K562 (cell line): ENCODE results near the gene ANGEL2. TPM values are rescaled to one million over a fixed set of nuclear protein-coding genes. Genes with fewer than 3 reads are reported as not detected.
A peak's percentile ranks its signal among the peaks of the same experiment; 100 is the strongest.

Source experiments
- ADNP ChIP-seq: fragments of 200-800 bp; sonication (Bioruptor generic); IDR thresholded peaks from 2 replicates; pipeline ENCODE4 v1.6.1; 2016; ENCODE audit warnings: missing genetic modification characterization, missing compliant biosample characterization
- AFF1 ChIP-seq, 2 experiments: fragments of 450-650 bp; IDR thresholded peaks; 2 replicates each; pipeline ENCODE4 v1.6.1; 2018; ENCODE audit warnings: mild to moderate bottlenecking in 2 of 2, low read depth in 1 of 2; ENCODE audit not compliant: partially characterized antibody in 2 of 2
- ARID1B ChIP-seq: fragments of 450-650 bp; IDR thresholded peaks from 2 replicates; pipeline ENCODE4 v1.6.1; 2016; ENCODE audit warnings: antibody characterized with exemption, mild to moderate bottlenecking, inconsistent platforms
- BACH1 ChIP-seq: fragments of 200-800 bp; sonication (Bioruptor generic); IDR thresholded peaks from 2 replicates; pipeline ENCODE4 v1.6.1; 2016; ENCODE audit warnings: missing genetic modification characterization, missing compliant biosample characterization
- ELK1 ChIP-seq: sonication (generic); formaldehyde crosslinking; IDR thresholded peaks from 2 replicates; pipeline ENCODE4 v1.8.1; 2022; ENCODE audit warnings: missing genetic modification reagents
- GATAD2B ChIP-seq: fragments of 450-650 bp; IDR thresholded peaks from 2 replicates; pipeline ENCODE4 v1.6.1; 2017; ENCODE audit warnings: mild to moderate bottlenecking, borderline replicate concordance
- HBP1 ChIP-seq: fragments of 450-650 bp; formaldehyde crosslinking; IDR thresholded peaks from 2 replicates; pipeline ENCODE4 v1.4.0; 2022; ENCODE audit warnings: missing genetic modification characterization
- LEF1 ChIP-seq: fragments of 450-650 bp; IDR thresholded peaks from 2 replicates; pipeline ENCODE4 v1.6.1; 2016; ENCODE audit warnings: mild to moderate bottlenecking
- MAFG ChIP-seq: fragments of 450-650 bp; conservative IDR thresholded peaks from 2 replicates; pipeline ENCODE4 v1.6.1; 2016; ENCODE audit warnings: missing genetic modification characterization, missing compliant biosample characterization
- MEF2A ChIP-seq: IDR thresholded peaks from 2 replicates; pipeline ENCODE4 v1.6.1; 2011; ENCODE audit warnings: low read depth, mild to moderate bottlenecking, low read length, moderate library complexity; ENCODE audit not compliant: control insufficient read depth
- MXI1 ChIP-seq: IDR thresholded peaks from 2 replicates; pipeline ENCODE4 v1.6.1; 2011; ENCODE audit warnings: low read depth, mild to moderate bottlenecking, improper control_type of control experiment, low read length
- MYNN ChIP-seq, 2 experiments: sonication (generic); formaldehyde crosslinking in 1 of 2; IDR thresholded peaks; 2 replicates each; pipeline versions ENCODE4 v1.5.0 to v1.6.1; 2016 to 2020; ENCODE audit warnings: antibody characterized with exemption in 1 of 2, missing genetic modification reagents in 1 of 2
- SMAD3 ChIP-seq: fragments of 450-650 bp; formaldehyde crosslinking; conservative IDR thresholded peaks from 2 replicates; pipeline ENCODE4 v1.4.0; 2020; ENCODE audit warnings: mild to moderate bottlenecking
- ZFX ChIP-seq: sonication (generic); formaldehyde crosslinking; IDR thresholded peaks from 2 replicates; pipeline ENCODE4 v1.8.0; 2022; ENCODE audit warnings: mild to moderate bottlenecking, missing genetic modification reagents, moderate library complexity
- ZNF212 ChIP-seq: fragments of 450-650 bp; formaldehyde crosslinking; IDR thresholded peaks from 2 replicates; pipeline ENCODE4 v1.4.0; 2020; ENCODE audit warnings: mild to moderate bottlenecking
- ZNF436 ChIP-seq: fragments of 250-450, 450-650 bp; sonication (Bioruptor Pico); formaldehyde crosslinking; IDR thresholded peaks from 2 replicates; pipeline ENCODE4 v1.7.0; 2020; ENCODE audit warnings: mild to moderate bottlenecking
- polyA plus RNA-seq, 8 experiments: library from polyadenylated mRNA; depleted of rRNA in 4 of 8; stranded (reverse) in 5 of 8; unstranded in 3 of 8; fragments of >200 nt; fragmentation: Nextera tagmentation in 2 of 8; fragmentation: Illumina TruSeq in 1 of 8; extraction: Ambion mirVana in 2 of 8; extraction: Trizol in 1 of 8; gene quantifications; 2 replicates each; pipeline versions ENCODE4 v1.2.1 to v1.2.3, GENCODE V29; 2011 to 2014; ENCODE audit warnings: inconsistent platforms in 1 of 8, missing spikeins in 1 of 8
- total RNA-seq, 7 experiments: library from RNA; depleted of rRNA in 6 of 7; stranded (reverse); fragments of >200 nt in 6 of 7; fragmentation: Illumina TruSeq in 2 of 7; extraction: Trizol in 2 of 7; gene quantifications; 2 replicates each; pipeline versions ENCODE4 v1.2.1 to v1.2.3, GENCODE V29; 2011 to 2021; ENCODE audit warnings: low replicate concordance in 1 of 7
- TF ChIP-seq, protein P1 (sequence below): fragments of 450-650 bp; conservative IDR thresholded peaks from 2 replicates; pipeline ENCODE4 v1.6.1; 2016; ENCODE audit warnings: missing genetic modification characterization, low read depth, mild to moderate bottlenecking, missing compliant biosample characterization, moderate library complexity
- TF ChIP-seq, protein P2 (sequence below): sonication (generic); formaldehyde crosslinking; IDR thresholded peaks from 2 replicates; pipeline ENCODE4 v1.4.0; 2020; ENCODE audit warnings: mild to moderate bottlenecking, missing genetic modification reagents

ANGEL2 gene
- total and polyA plus RNA-seq, 9 of the 15 experiments (the other 6 are each of a cell fraction or from before 2014, with no cell fraction given) = 6.8 to 34.6 (median 26.2) TPM

DNA sequence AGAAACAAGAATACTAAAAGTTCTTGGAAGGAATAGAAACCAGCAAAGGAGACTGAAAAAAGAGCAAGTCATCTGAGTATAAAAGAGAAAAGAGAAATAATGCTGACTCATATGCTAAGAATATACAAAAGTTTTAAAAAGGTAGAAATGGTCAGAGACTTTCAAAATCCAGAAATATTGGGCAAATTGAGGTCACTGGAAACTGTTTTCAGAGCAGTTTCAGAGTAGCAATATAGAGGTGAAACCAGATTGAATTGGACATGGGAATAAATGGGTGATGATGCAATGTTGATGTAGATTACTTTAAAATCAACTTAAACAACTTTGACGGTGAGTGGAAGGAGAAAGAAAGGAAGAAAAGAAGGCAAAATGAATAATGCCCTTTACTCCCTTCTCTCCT, 33.6 kb upstream of the ANGEL2 start (continued):
- TF ChIP-seq, protein P1, sequence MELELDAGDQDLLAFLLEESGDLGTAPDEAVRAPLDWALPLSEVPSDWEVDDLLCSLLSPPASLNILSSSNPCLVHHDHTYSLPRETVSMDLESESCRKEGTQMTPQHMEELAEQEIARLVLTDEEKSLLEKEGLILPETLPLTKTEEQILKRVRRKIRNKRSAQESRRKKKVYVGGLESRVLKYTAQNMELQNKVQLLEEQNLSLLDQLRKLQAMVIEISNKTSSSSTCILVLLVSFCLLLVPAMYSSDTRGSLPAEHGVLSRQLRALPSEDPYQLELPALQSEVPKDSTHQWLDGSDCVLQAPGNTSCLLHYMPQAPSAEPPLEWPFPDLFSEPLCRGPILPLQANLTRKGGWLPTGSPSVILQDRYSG = 0 out of 2 replicates have a peak, but pooled peaks have one; percentile 35
- TF ChIP-seq, protein P2, sequence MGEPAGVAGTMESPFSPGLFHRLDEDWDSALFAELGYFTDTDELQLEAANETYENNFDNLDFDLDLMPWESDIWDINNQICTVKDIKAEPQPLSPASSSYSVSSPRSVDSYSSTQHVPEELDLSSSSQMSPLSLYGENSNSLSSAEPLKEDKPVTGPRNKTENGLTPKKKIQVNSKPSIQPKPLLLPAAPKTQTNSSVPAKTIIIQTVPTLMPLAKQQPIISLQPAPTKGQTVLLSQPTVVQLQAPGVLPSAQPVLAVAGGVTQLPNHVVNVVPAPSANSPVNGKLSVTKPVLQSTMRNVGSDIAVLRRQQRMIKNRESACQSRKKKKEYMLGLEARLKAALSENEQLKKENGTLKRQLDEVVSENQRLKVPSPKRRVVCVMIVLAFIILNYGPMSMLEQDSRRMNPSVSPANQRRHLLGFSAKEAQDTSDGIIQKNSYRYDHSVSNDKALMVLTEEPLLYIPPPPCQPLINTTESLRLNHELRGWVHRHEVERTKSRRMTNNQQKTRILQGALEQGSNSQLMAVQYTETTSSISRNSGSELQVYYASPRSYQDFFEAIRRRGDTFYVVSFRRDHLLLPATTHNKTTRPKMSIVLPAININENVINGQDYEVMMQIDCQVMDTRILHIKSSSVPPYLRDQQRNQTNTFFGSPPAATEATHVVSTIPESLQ (CRISPR knock-in tag) = no peak
- TF ChIP-seq HBP1 (CRISPR knock-in tag) (peak; percentile 28; the same call in 1 of the 2 replicates), LEF1 (peak; percentile 63; the same call in 1 of the 2 replicates), MAFG (peak; percentile 100), ZNF212 (CRISPR knock-in tag) (no peak), BACH1 (peak; percentile 94), ADNP (tag) (no peak), MEF2A (peak; percentile 40; the same call in 1 of the 2 replicates), ZNF436 (CRISPR knock-in tag) (0 out of 2 replicates have a peak, but pooled peaks have one; percentile 14), ZFX (CRISPR knock-in tag) (no peak), MYNN (IDR thresholded peaks at IDR 0.05) (no peak), MYNN (CRISPR knock-in tag; IDR thresholded peaks at IDR 0.05) (no peak), MXI1 (no peak), ARID1B (peak; percentile 84), SMAD3 (peak; percentile 85), ELK1 (CRISPR knock-in tag) (no peak), GATAD2B (peak; percentile 66), AFF1 (IDR thresholded peaks at IDR 0.05; ENCODE audit: low read depth in 1 of 2, partially characterized antibody in 2 of 2) (peak in 1 of 2 experiments; percentile 54)
